Body of pancreas (tissue), 4 donors: ENCODE results near the gene GAB1.

ENCODE experiments used
- CTCF ChIP-seq, 7 experiments: fragments of 450-650 bp in 4 of 7; fragments of 200-600 bp in 3 of 7; sonication (generic) in 3 of 7; IDR thresholded peaks; one replicate each; pipeline ENCODE4 v1.5.1; 2016 to 2019; ENCODE audit warnings: antibody characterized with exemption in 7 of 7
- POLR2A ChIP-seq, 3 donors: fragments of 450-650 bp; IDR thresholded peaks; one replicate each; pipeline ENCODE4 v1.6.1; 2016; ENCODE audit warnings: antibody characterized with exemption in 3 of 3, mild to moderate bottlenecking in 2 of 3

- no peak for TF ChIP-seq CTCF (IDR thresholded peaks at IDR 0.05)
- TF ChIP-seq POLR2A (IDR thresholded peaks at IDR 0.05), result peak; percentile 87 to 95 (median 94)
These were observed 176.9 kb downstream of the GAB1 start, which contains the start of gene SMARCA5 for GRCh38 chr4:143513314-143514168.
